Loucy (cell line): ENCODE measurements around the gene TFPT.

Experiments
- H2AFZ ChIP-seq: fragments of 200-600 bp; sonication (generic); 2 replicates; pipeline ENCODE4 v1.6.0; 2016; ENCODE audit warnings: antibody characterized with exemption, mild to moderate bottlenecking, low read length, moderate library complexity
- H3F3A ChIP-seq: fragments of 200-600 bp; 2 replicates; pipeline ENCODE4 v1.6.0; 2016; ENCODE audit warnings: antibody characterized with exemption, low read depth, mild to moderate bottlenecking
- H3K27me3 ChIP-seq: fragments of 200-600 bp; sonication (generic); 2 replicates; pipeline ENCODE4 v1.6.1; 2014; ENCODE audit warnings: low read length, mild to moderate bottlenecking; ENCODE audit not compliant: insufficient read depth, poor library complexity, severe bottlenecking
- H3K36me3 ChIP-seq: fragments of 200-600 bp; sonication (generic); 2 replicates; pipeline ENCODE4 v1.6.1; 2016; ENCODE audit warnings: low read length; ENCODE audit not compliant: insufficient read depth
- H3K4me1 ChIP-seq: fragments of 200-600 bp; sonication (generic); 2 replicates; pipeline ENCODE4 v1.5.1; 2014; ENCODE audit warnings: low read length, mild to moderate bottlenecking; ENCODE audit not compliant: insufficient read depth, poor library complexity, severe bottlenecking
- H3K4me2 ChIP-seq: fragments of 200-600 bp; sonication (generic); 2 replicates; pipeline ENCODE4 v1.6.0; 2014; ENCODE audit warnings: antibody characterized with exemption, low read length, low read depth, mild to moderate bottlenecking; ENCODE audit not compliant: poor library complexity, severe bottlenecking
- H3K4me3 ChIP-seq: fragments of 200-600 bp; sonication (generic); 2 replicates; pipeline ENCODE4 v1.5.1; 2014; ENCODE audit warnings: low read length, mild to moderate bottlenecking, mixed read lengths; ENCODE audit not compliant: poor library complexity, severe bottlenecking
- H3K79me2 ChIP-seq: fragments of 200-600 bp; sonication (generic); 2 replicates; pipeline ENCODE4 v1.6.1; 2014; ENCODE audit warnings: low read length; ENCODE audit not compliant: insufficient read depth
- H3K9ac ChIP-seq: fragments of 200-600 bp; sonication (generic); 2 replicates; pipeline ENCODE4 v1.6.0; 2014; ENCODE audit warnings: mild to moderate bottlenecking, low read depth, low read length, moderate library complexity; ENCODE audit not compliant: poor library complexity, severe bottlenecking
- H3K9me2 ChIP-seq: fragments of 200-600 bp; sonication (generic); replicated peaks from 2 replicates; pipeline ENCODE4 v1.6.1; 2016; ENCODE audit warnings: low read depth, low read length, mixed read lengths
- H3K9me3 ChIP-seq: fragments of 200-600 bp; sonication (generic); 2 replicates; pipeline ENCODE4 v1.6.1; 2014; ENCODE audit warnings: mild to moderate bottlenecking, antibody characterized with exemption, low read length, low read depth; ENCODE audit not compliant: insufficient read depth
- H4K20me1 ChIP-seq: fragments of 200-600 bp; sonication (generic); 2 replicates; pipeline ENCODE4 v1.6.0; 2014; ENCODE audit warnings: antibody characterized with exemption, low read length, mild to moderate bottlenecking; ENCODE audit not compliant: insufficient read depth, poor library complexity, severe bottlenecking
- EZH2phosphoT487 ChIP-seq: fragments of 200-600 bp; IDR thresholded peaks from 2 replicates; pipeline ENCODE4 v1.6.1; 2018; ENCODE audit warnings: antibody characterized with exemption, mild to moderate bottlenecking, moderate library complexity, borderline replicate concordance
- TF ChIP-seq, protein P1 (sequence below): fragments of 200-600 bp; sonication (generic); conservative IDR thresholded peaks from 2 replicates; pipeline ENCODE4 v1.5.1; 2014; ENCODE audit warnings: mild to moderate bottlenecking, antibody characterized with exemption, low read length

Gene TFPT

DNA sequence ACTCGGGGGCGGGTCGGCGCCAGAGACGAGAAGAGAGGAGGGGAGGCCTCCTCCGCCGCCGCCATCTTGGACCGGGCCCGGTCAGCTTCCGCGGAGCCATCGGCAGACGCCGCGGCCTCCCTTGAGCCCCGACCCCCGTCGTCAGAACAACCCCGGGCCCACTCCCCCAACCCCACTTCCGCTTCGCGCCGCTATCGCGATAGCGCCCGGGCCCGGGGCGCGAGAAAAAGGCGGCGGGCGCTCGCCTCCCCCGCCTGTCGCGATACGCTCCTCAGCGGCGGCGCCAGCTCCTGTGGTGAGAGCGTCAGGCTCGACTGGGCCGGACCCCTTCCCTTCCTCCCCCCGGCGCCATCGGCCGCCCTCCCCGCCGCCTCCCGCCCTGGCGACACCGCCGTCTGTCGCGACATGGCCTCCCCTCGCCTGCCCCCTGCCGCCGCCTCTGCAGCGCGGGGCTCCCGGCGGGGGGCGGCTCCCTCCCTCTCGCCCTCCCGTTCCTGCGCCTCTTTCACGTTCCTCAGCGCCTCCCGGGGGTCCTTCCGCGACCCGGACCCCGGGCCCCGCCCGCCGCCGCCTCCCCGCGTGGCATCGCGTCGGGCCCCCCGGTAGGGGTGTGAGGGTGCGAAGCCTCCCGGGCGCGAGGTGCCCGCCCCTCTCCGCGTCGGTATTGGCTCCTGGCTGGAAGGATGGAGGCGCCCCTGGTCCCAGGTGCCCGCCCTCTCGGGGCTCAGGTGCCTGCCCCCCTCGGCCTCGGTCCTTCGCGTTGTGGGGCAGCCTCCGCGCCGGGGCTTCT lies 22.4 kb upstream of the TFPT start, which contains the start of gene CNOT3:
CNOT3 (plus strand) TSS at position 64 of the 790 bp plus-strand sequence. CDS start 5,217 bp downstream, outside the sequence.
- Histone ChIP-seq H3K9me3 (no peaks in the 10 kb centered on the region), H3K27me3 (peaks cover 5% of the 10 kb centered on the region), H3K4me3 (peak within 1 kb of the TSS; percentile 86), H3K9ac (peak within 1 kb of the TSS; percentile 97), H3K4me1 (peaks cover 39% of the 10 kb centered on the region), H4K20me1 (peaks cover 50% of the 10 kb centered on the region), H3K9me2 (no peaks in the 10 kb centered on the region), H3K79me2 (peaks cover 53% of the 10 kb centered on the region), H2AFZ (peak within 1 kb of the TSS; percentile 95), H3F3A (no peaks in the 10 kb centered on the region), H3K36me3 (peaks cover 8% of the 10 kb centered on the region; the same call in 1 of the 2 replicates), H3K4me2 (peak within 1 kb of the TSS; percentile 96)
- TF ChIP-seq, protein P1, sequence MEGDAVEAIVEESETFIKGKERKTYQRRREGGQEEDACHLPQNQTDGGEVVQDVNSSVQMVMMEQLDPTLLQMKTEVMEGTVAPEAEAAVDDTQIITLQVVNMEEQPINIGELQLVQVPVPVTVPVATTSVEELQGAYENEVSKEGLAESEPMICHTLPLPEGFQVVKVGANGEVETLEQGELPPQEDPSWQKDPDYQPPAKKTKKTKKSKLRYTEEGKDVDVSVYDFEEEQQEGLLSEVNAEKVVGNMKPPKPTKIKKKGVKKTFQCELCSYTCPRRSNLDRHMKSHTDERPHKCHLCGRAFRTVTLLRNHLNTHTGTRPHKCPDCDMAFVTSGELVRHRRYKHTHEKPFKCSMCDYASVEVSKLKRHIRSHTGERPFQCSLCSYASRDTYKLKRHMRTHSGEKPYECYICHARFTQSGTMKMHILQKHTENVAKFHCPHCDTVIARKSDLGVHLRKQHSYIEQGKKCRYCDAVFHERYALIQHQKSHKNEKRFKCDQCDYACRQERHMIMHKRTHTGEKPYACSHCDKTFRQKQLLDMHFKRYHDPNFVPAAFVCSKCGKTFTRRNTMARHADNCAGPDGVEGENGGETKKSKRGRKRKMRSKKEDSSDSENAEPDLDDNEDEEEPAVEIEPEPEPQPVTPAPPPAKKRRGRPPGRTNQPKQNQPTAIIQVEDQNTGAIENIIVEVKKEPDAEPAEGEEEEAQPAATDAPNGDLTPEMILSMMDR, result no peak
- TF ChIP-seq EZH2phosphoT487, result no peak

DNA sequence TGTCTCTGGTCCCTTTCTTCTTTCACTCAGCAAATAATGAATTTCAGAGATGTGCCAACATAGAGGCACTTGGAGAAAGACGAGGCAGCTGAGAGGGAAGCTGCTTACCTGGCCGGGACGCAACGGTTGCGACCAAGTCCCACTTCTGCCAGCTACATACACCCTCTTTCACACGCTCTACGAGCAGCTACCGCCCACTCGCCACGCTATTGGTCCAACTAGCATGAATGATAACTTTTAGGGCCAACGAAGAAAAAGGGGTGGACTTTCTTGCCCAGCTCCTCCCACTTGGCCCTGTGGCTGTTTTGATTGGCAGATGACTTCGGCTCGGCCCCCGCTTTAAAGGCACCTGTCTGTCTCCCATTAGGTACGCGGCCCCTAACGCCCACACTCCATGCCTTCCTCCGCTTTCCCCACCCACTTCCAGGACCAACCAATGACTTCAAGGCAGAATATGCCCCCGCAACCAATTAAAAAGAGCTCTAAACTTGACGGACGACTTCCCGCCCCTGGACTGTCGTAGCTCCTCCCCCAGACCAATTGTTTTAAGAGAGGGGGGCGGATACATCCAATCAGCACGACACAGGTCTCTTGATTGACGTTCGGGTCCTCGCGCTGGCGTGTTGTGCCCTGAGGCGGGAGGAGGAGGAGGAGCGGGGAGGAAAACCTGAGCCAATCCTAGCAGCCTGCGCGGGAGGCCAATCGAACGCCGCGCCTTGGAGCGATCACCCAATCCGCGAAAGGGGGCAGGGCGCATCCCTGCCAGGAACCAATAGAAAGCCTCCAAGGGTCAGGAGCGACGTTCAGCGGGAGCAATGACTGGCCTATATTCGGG lies 21.6 kb upstream of the TFPT start:
- Histone ChIP-seq H3K4me2 (peak overlapping the region; percentile 96), H3K9ac (peak overlapping the region; percentile 97), H4K20me1 (peaks cover 45% of the 10 kb centered on the region), H3F3A (no peaks in the 10 kb centered on the region), H3K9me2 (no peaks in the 10 kb centered on the region), H3K36me3 (peaks cover under 1% of the 10 kb centered on the region; the same call in 1 of the 2 replicates), H3K79me2 (peaks cover 45% of the 10 kb centered on the region), H3K4me1 (peaks cover 39% of the 10 kb centered on the region), H3K27me3 (peaks cover 5% of the 10 kb centered on the region), H2AFZ (peak overlapping the region; percentile 95), H3K9me3 (no peaks in the 10 kb centered on the region), H3K4me3 (peak overlapping the region; percentile 86)
- no peak for TF ChIP-seq EZH2phosphoT487
- TF ChIP-seq, protein P1, result no peak

DNA sequence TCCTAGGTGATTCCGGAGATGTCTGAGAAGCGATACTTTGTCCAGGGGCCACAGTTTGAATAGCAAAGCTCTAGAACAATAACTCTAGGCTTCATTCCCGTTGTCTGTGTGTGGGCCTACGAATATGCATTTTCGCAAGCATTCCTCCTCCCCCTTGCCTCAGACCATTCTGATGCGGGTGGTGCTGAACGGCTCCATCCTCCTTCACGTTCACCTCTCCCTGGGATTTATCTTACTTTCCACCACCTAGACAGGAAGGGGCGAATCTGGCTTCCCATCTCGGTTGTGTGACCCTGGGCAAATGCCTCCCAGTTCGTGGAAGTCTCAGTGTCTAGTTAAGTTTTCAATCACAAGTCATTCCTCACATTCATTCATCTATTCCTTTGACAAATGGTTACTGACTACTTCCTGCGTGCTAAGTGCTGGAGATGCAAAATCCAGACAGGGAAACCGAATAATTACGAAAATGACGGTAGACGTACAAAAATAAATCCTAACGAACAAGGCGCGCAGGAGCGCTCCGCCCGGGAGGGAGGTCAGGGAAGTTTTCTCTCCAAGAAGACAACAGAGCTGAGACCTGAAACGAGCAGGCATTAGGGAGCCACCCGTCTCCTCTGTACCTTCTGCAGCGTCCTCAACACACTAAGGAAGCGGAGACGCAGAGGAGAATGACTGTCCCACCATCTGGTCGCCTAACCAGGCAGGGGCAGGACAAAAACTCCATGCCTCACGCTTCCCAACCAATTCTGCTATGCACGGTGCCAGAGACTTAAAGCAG lies 20.8 kb upstream of the TFPT start:
- H2AFZ ChIP-seq, result peak overlapping the region; percentile 95

More for the DNA sequence above, 20.8 kb upstream of the TFPT start:
- Histone ChIP-seq H3K9ac (peak overlapping the region; percentile 64), H3K79me2 (peaks cover 37% of the 10 kb centered on the region), H3K4me1 (peaks cover 37% of the 10 kb centered on the region), H3K4me2 (peak overlapping the region; percentile 96), H3K4me3 (peak overlapping the region; percentile 76), H3K36me3 (no peaks in the 10 kb centered on the region), H3K27me3 (peaks cover 5% of the 10 kb centered on the region), H4K20me1 (peaks cover 36% of the 10 kb centered on the region), H3F3A (no peaks in the 10 kb centered on the region), H3K9me2 (no peaks in the 10 kb centered on the region), H3K9me3 (no peaks in the 10 kb centered on the region)
- TF ChIP-seq EZH2phosphoT487, result no peak
- TF ChIP-seq, protein P1, result no peak
